CD14-positive monocyte (primary cell): ENCODE results near the gene PORCN. TPM values are rescaled to one million over a fixed set of nuclear protein-coding genes. Genes with fewer than 3 reads are reported as not detected.

Experiments
- DNase-seq, 3 donors: peaks; one replicate each; pipeline ENCODE4 v3.0.0-alpha.2; 2011 to 2022
- H2AFZ ChIP-seq: 2 replicates; pipeline ENCODE4 v1.6.0; 2012; ENCODE audit warnings: mild to moderate bottlenecking, low read depth, low read length, inconsistent platforms; ENCODE audit not compliant: insufficient read depth, poor library complexity, severe bottlenecking
- H3K27ac ChIP-seq, 2 donors: 1 replicate in 1 of 2; 2 replicates in 1 of 2; pipeline ENCODE4 v1.5.1; 2012 to 2013; ENCODE audit warnings: low read length in 2 of 2, control low read depth in 1 of 2, inconsistent platforms in 1 of 2, low read depth in 1 of 2, mild to moderate bottlenecking in 1 of 2
- H3K27me3 ChIP-seq, 2 donors: one replicate each; pipeline versions ENCODE4 v1.6.0 to v1.6.1; 2011 to 2013; ENCODE audit warnings: low read length in 2 of 2; ENCODE audit not compliant: control insufficient read depth in 2 of 2, insufficient read depth in 2 of 2
- H3K36me3 ChIP-seq, 2 donors: replicated peaks in 1 of 2; 1 replicate in 1 of 2; 2 replicates in 1 of 2; pipeline versions ENCODE4 v1.5.1 to v1.6.1; 2012 to 2013; ENCODE audit warnings: low read length in 2 of 2, control low read depth in 1 of 2, inconsistent platforms in 1 of 2, mild to moderate bottlenecking in 1 of 2; ENCODE audit not compliant: insufficient read depth in 2 of 2, control insufficient read depth in 1 of 2
- H3K4me1 ChIP-seq, 2 donors: 1 replicate in 1 of 2; 2 replicates in 1 of 2; pipeline versions ENCODE4 v1.5.1 to v1.6.1; 2012 to 2013; ENCODE audit warnings: low read length in 2 of 2, control low read depth in 1 of 2, inconsistent platforms in 1 of 2, mild to moderate bottlenecking in 1 of 2, moderate library complexity in 1 of 2; ENCODE audit not compliant: insufficient read depth in 2 of 2, control insufficient read depth in 1 of 2
- H3K4me2 ChIP-seq: replicated peaks from 2 replicates; pipeline ENCODE3; 2012; ENCODE audit warnings: low read length, moderate library complexity, mild to moderate bottlenecking; ENCODE audit not compliant: poor library complexity, severe bottlenecking; ENCODE audit errors: extremely low read depth
- H3K4me3 ChIP-seq, 3 experiments: fragments of 200-600 bp in 1 of 3; sonication (generic) in 1 of 3; replicated peaks in 1 of 3; 1 replicate in 2 of 3; 2 replicates in 1 of 3; pipeline ENCODE4 v1.5.1; 2011 to 2013; ENCODE audit warnings: low read length in 3 of 3, mild to moderate bottlenecking in 3 of 3, control low read depth in 2 of 3, low read depth in 2 of 3, inconsistent platforms in 1 of 3, moderate library complexity in 1 of 3
- H3K79me2 ChIP-seq: 2 replicates; pipeline ENCODE4 v1.6.0; 2012; ENCODE audit warnings: mild to moderate bottlenecking, control low read depth, inconsistent platforms, low read length, moderate library complexity; ENCODE audit not compliant: insufficient read depth
- H3K9ac ChIP-seq: 2 replicates; pipeline ENCODE4 v1.6.0; 2017; ENCODE audit warnings: low read length, mild to moderate bottlenecking; ENCODE audit not compliant: insufficient read depth, poor library complexity, severe bottlenecking
- H3K9me3 ChIP-seq, 2 donors: replicated peaks in 1 of 2; 1 replicate in 1 of 2; 2 replicates in 1 of 2; pipeline versions ENCODE4 v1.5.1 to v1.6.1; 2012 to 2013; ENCODE audit warnings: low read length in 2 of 2, control low read depth in 1 of 2; ENCODE audit not compliant: control insufficient read depth in 1 of 2, insufficient read depth in 1 of 2
- H4K20me1 ChIP-seq: 2 replicates; pipeline ENCODE4 v1.6.0; 2012; ENCODE audit warnings: mild to moderate bottlenecking, low read length, control low read depth, moderate library complexity; ENCODE audit not compliant: insufficient read depth
- H3K27ac Mint-ChIP-seq, 7 donors: one replicate each; pipeline ENCODE4 v1.8.0; 2020; ENCODE audit warnings: mild to moderate bottlenecking in 7 of 7, mixed read lengths in 7 of 7, moderate library complexity in 6 of 7, inconsistent platforms in 2 of 7
- H3K27me3 Mint-ChIP-seq, 3 donors: one replicate each; pipeline ENCODE4 v1.8.0; 2021 to 2022; ENCODE audit warnings: low read depth in 3 of 3, mild to moderate bottlenecking in 3 of 3, mixed read lengths in 3 of 3, moderate library complexity in 3 of 3, inconsistent platforms in 1 of 3
- H3K36me3 Mint-ChIP-seq, 2 donors: one replicate each; pipeline ENCODE4 v1.8.0; 2020; ENCODE audit warnings: mixed read lengths in 2 of 2, inconsistent platforms in 1 of 2, mild to moderate bottlenecking in 1 of 2
- H3K4me1 Mint-ChIP-seq: one replicate; pipeline ENCODE4 v1.8.0; 2020; ENCODE audit warnings: mild to moderate bottlenecking, mixed read lengths
- H3K4me3 Mint-ChIP-seq, 2 donors: one replicate each; pipeline ENCODE4 v1.8.0; 2020; ENCODE audit warnings: mild to moderate bottlenecking in 2 of 2, mixed read lengths in 2 of 2, moderate library complexity in 1 of 2
- H3K9me3 Mint-ChIP-seq, 7 donors: one replicate each; pipeline ENCODE4 v1.8.0; 2020 to 2022; ENCODE audit warnings: mixed read lengths in 7 of 7, mild to moderate bottlenecking in 6 of 7, moderate library complexity in 6 of 7, inconsistent platforms in 2 of 7
- WGBS: methylation state at CpG from one replicate; pipeline ENCODE4 v1.1.5; 2013; ENCODE audit warnings: missing lambda C conversion rate; ENCODE audit not compliant: insufficient coverage; 5-methylcytosine and 5-hydroxymethylcytosine counted together
- intact Hi-C, 2 donors: fragments of 100-400 bp; cut with micrococcal nuclease; formaldehyde crosslinking; loops; one replicate each; pipeline versions ENCODE4 v1.15.0 to v1.15.1; 2023
- polyA plus RNA-seq, 3 donors: library from polyadenylated mRNA; depleted of rRNA in 1 of 3; unstranded in 2 of 3; stranded (reverse) in 1 of 3; fragments of 300-500 nt in 2 of 3; fragments of >200 nt in 1 of 3; fragmentation: Illumina TruSeq in 2 of 3; gene quantifications; 1 replicate in 2 of 3; 2 replicates in 1 of 3; pipeline ENCODE4 v1.2.3, GENCODE V29; 2012 to 2021
- TF ChIP-seq, protein P1 (sequence below): fragments of 200-600 bp; IDR thresholded peaks from one replicate; pipeline ENCODE4 v1.8.0; 2022; ENCODE audit warnings: antibody characterized with exemption, mild to moderate bottlenecking

Gene PORCN
- polyA plus RNA-seq, 3 donors: 7.5 to 10.5 (median 7.8) TPM

DNA sequence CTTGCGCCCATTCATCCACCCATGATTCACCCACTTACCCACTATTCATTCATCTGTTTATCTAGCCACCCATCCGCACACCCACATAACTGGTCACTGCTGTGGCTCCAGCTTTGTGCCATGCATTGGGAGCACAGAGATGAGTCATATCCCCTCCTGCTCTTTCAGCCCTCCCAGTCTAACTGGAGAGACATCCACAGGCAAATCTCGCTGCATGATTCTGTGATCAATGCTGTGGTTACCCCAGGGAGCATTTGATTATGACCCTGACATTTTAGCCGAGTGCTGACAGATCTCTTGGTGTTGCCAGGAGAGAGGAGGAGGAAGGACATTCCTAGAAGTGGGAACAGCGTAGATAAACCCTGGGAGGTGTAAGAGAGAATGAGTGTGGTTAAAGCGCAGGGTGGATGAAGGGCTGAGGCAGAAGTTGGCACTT lies 10.4 kb upstream of the PORCN start:
- 90% methylated on average over 4 of the region's 6 CpGs for WGBS
- no peaks in the 10 kb centered on the region for H3K4me1 ChIP-seq
- H3K9me3 Mint-ChIP-seq: peaks cover 0 to 3% (median 0%) of the 10 kb centered on the region in 7 donors
- no peak overlapping the region for H2AFZ ChIP-seq
- peak overlapping the region in 1 of 7 donors; percentile 54 for H3K27ac Mint-ChIP-seq
- H3K4me1 Mint-ChIP-seq: peaks cover 2% of the 10 kb centered on the region
- no peaks in the 10 kb centered on the region for H3K36me3 Mint-ChIP-seq
- H3K9me3 ChIP-seq: no peaks in the 10 kb centered on the region
- H3K4me3 ChIP-seq: no peak overlapping the region
- no peak overlapping the region for H3K4me2 ChIP-seq
- TF ChIP-seq, protein P1, sequence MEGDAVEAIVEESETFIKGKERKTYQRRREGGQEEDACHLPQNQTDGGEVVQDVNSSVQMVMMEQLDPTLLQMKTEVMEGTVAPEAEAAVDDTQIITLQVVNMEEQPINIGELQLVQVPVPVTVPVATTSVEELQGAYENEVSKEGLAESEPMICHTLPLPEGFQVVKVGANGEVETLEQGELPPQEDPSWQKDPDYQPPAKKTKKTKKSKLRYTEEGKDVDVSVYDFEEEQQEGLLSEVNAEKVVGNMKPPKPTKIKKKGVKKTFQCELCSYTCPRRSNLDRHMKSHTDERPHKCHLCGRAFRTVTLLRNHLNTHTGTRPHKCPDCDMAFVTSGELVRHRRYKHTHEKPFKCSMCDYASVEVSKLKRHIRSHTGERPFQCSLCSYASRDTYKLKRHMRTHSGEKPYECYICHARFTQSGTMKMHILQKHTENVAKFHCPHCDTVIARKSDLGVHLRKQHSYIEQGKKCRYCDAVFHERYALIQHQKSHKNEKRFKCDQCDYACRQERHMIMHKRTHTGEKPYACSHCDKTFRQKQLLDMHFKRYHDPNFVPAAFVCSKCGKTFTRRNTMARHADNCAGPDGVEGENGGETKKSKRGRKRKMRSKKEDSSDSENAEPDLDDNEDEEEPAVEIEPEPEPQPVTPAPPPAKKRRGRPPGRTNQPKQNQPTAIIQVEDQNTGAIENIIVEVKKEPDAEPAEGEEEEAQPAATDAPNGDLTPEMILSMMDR: no peak
- intact Hi-C loops: no loop called here
- no peak overlapping the region for H3K27ac ChIP-seq
- no peaks in the 10 kb centered on the region for H3K36me3 ChIP-seq
- no peak overlapping the region for H3K4me3 Mint-ChIP-seq
- peaks cover 2 to 12% (median 3%) of the 10 kb centered on the region in 3 donors for H3K27me3 Mint-ChIP-seq
- H3K79me2 ChIP-seq: no peaks in the 10 kb centered on the region
- DNase-seq: peak in 1 of 3 donors; percentile 17
- no peaks in the 10 kb centered on the region for H4K20me1 ChIP-seq
- no peak overlapping the region for H3K9ac ChIP-seq
- H3K27me3 ChIP-seq: no peaks in the 10 kb centered on the region

DNA sequence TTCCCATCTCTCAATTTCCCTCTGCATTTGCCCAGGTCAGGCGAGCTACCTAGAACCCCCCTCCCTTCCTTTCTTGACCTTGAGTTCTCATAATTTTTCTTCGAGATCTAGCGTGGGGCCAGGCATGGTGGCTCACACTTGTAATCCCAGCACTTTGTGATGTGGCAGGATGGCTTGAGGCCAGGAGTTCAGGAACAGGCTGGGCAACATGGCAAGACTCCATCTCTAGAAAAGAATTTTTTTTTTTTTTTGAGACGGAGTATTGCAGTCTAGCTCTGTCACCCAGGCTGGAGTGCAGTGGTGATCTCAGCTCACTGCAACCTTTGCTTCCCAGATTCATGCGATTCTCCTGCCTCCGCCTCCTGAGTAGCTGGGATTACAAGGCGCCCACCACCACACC lies 4.5 kb upstream of the PORCN start:
- H3K4me3 ChIP-seq: no peak overlapping the region
- no CpG with 5 or more reads among the region's 7 CpGs for WGBS
- no peak overlapping the region for H3K4me2 ChIP-seq
- H3K36me3 ChIP-seq: no peaks in the 10 kb centered on the region
- H3K27me3 ChIP-seq: no peaks in the 10 kb centered on the region
- intact Hi-C loops: no loop called here
- H3K4me1 ChIP-seq: peaks cover 6 to 8% of the 10 kb centered on the region in 2 donors
- H3K27ac ChIP-seq: no peak overlapping the region
- no peaks in the 10 kb centered on the region for H3K79me2 ChIP-seq
- TF ChIP-seq, protein P1: no peak
- H3K27me3 Mint-ChIP-seq: peaks cover 0 to 8% (median 4%) of the 10 kb centered on the region in 3 donors
- no peak for DNase-seq
- no peak overlapping the region for H2AFZ ChIP-seq
- H3K27ac Mint-ChIP-seq: peak overlapping the region in 1 of 7 donors; percentile 59
- H3K9ac ChIP-seq: no peak overlapping the region
- peaks cover 0 to 6% (median 0%) of the 10 kb centered on the region in 7 donors for H3K9me3 Mint-ChIP-seq
- no peak overlapping the region for H3K4me3 Mint-ChIP-seq
- H3K36me3 Mint-ChIP-seq: no peaks in the 10 kb centered on the region
- H4K20me1 ChIP-seq: no peaks in the 10 kb centered on the region
- H3K9me3 ChIP-seq: no peaks in the 10 kb centered on the region
- H3K4me1 Mint-ChIP-seq: peaks cover 5% of the 10 kb centered on the region
